Melanocyte of skin (primary cell): Measurements from ENCODE around the gene NRARP. TPM values are rescaled to one million over a fixed set of nuclear protein-coding genes. Genes with fewer than 3 reads are reported as not detected.

Source experiments
- total RNA-seq, 2 donors: library from RNA; depleted of rRNA; stranded (reverse); fragments of >200 nt; gene quantifications; 2 replicates each; pipeline ENCODE4 v1.2.3, GENCODE V29; 2012

Gene NRARP, protein sequence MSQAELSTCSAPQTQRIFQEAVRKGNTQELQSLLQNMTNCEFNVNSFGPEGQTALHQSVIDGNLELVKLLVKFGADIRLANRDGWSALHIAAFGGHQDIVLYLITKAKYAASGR
- under 1 TPM in 1 of 2 donors, not detected in 1; under 0.01 TPM for total RNA-seq

DNA sequence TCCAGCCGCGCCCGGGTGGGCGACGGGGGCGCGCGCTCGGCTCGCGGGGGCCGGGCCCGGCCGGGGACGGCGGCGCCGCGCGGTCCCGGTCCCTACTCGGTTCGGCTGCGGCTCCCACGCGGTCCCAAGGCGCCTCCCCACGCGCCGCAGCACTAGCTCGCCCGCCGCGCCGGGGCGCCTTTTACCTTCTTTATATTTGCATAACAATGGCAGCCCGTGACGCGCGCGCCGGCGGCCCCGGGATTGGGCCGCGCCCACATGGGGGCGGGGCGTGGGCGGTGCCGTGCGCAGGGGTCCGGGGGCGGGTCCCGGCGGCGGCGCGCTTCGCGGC lies at the start of gene NRARP:
TSS of gene NRARP (minus strand) at position 154 of the 331 bp plus-strand sequence. CDS start 343 bp downstream, outside the sequence.

DNA sequence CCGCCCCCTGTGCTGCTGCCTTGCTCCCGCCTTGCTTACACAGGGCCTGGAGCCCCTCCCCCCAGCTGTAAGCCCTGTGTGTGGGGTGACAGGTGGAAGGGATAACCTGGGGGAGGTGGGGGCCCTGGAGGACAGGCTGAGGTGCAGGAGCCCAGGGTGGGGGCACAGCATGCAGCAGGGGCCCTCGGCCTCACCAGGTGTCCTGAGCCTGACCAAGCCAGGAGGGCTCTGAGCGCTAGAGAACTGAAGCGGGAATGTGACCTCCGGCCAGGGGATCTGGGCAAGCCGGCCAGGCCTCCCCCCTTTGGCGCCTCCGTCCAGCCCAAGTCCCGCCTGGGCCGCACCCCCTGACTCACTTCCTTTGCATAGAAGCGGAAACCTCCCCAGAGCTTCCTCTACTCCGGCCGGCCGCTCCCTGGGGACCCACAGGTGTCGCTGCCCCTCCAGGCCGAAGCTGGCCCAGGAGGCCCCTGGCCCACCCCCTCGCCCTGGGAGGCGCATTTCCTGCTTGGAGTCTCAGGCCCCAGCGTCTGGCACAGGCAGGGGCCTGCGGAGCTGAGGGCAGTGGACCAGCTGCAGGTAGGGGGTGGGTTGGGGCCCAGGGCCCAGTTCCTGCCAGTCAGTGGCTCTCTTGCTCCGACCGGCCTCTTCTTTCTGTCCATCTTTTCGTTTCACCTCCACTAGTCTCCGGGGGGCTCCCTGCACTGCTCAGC lies 24.6 kb downstream of the NRARP start, which contains the start of gene TOR4A:
TSS of gene TOR4A (plus strand) at position 398 of the 713 bp plus-strand sequence. CDS start 964 bp downstream, outside the sequence.

DNA sequence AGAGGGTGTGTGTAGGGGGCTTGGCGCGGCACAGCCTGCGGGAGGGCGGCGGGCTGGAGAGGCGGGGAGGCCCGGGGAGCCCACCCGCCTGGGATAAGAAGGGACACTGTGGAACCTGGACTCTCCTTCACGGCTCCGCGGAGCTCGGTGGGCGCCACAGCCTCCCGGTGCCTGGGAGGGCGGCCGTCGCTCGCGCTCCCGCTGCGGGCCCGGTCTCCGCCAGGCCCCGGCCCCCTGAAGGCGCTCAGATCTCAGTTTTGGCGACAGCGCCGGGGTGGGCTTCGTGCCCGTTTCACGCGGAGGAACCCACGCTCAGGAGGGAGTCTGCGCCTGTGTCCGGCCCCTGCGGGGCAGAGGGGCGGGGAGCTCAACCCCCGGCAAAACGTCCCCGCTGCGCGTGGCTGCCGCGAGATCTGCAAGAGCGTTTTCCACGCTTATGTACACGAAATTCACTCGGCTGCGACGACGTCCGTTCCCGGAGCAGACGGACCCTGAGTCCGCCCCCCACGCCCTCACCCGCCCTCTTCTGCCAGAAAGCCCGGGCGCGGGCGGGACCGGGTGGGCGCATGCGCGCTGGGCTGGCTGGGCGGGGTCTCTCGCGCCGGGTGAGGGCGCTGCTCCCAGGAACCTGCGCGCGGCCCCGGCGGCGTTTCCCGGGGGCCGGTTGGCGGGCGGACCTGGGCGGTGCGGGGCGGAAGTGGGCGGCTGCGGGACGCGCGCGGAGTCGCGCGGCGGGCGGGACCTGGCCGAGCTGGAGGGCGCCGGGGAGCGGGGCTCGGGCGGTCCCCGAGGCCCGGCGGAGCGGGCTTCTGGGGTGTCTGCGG lies 47.2 kb downstream of the NRARP start, which contains the start of gene NELFB:
TSS of gene NELFB (plus strand) at position 704 of the 824 bp plus-strand sequence.

DNA sequence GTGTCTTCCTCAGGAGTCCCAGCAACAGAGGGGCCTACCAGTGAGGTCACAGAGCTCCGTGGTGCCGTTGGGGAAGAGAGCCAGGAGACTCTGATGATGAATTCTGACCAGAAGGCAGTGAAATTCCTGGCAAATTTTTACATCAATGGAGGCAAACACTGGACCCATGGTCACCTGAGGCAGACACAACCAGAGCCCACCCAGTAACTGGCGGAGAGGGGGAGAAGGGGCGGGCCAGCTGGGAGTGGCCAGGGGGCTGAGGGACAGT lies 50.9 kb downstream of the NRARP start, which contains the start of gene STPG3:
TSS of gene STPG3 (plus strand) at position 93 of the 268 bp plus-strand sequence. CDS start at position 94, 1 bp downstream.

Other genes starting within 250 kb of the NRARP start
- not detected for gene ENTPD2, start 248.2 kb downstream of the NRARP start, total RNA-seq
- gene SAPCD2, start 231.7 kb downstream of the NRARP start, total RNA-seq, result 10 to 100 TPM in 1 of 2 donors, 1 to 10 TPM in 1; 5.5 to 12.0 TPM
- 10 to 100 TPM; 27.0 to 34.4 TPM for gene UAP1L1, start 224.8 kb downstream of the NRARP start, total RNA-seq
- 10 to 100 TPM; 44.3 to 55.7 TPM for gene MAN1B1, start 215.3 kb downstream of the NRARP start, total RNA-seq
- gene DPP7, start 187.5 kb downstream of the NRARP start, total RNA-seq, result 100 to 1,000 TPM in 1 of 2 donors, 10 to 100 TPM in 1; 90.9 to 110 TPM
- gene GRIN1, start 163.1 kb downstream of the NRARP start, total RNA-seq, result not detected
- gene LRRC26, start 132.2 kb downstream of the NRARP start, total RNA-seq, result not detected
- not detected for gene TMEM210, start 130.2 kb downstream of the NRARP start, total RNA-seq
- gene ANAPC2, start 113.7 kb downstream of the NRARP start, total RNA-seq, result 10 to 100 TPM; 20.6 to 25.6 TPM
- gene SSNA1, start 113.6 kb downstream of the NRARP start, total RNA-seq, result 100 to 1,000 TPM in 1 of 2 donors, 10 to 100 TPM in 1; 70.2 to 109 TPM
- gene TPRN, start 101.5 kb downstream of the NRARP start, total RNA-seq, result 10 to 100 TPM in 1 of 2 donors, 1 to 10 TPM in 1; 7.7 to 12.7 TPM
- gene TMEM203, start 96.6 kb downstream of the NRARP start, total RNA-seq, result 10 to 100 TPM; 34.1 to 43.6 TPM
- 10 to 100 TPM; 12.4 to 16.0 TPM for gene NDOR1, start 96.6 kb downstream of the NRARP start, total RNA-seq
- gene RNF208, start 80.0 kb downstream of the NRARP start, total RNA-seq, result not detected
- under 1 TPM; 0.67 to 0.69 TPM for gene CYSRT1, start 77.1 kb downstream of the NRARP start, total RNA-seq
- gene RNF224, start 74.8 kb downstream of the NRARP start, total RNA-seq, result under 1 TPM in 1 of 2 donors, not detected in 1; under 0.01 TPM
- gene SLC34A3, start 71.4 kb downstream of the NRARP start, total RNA-seq, result not detected
- gene TUBB4B, start 61.0 kb downstream of the NRARP start, total RNA-seq, result 100 to 1,000 TPM; 123 to 528 TPM
- gene STPG3, start 51.0 kb downstream of the NRARP start, total RNA-seq, result not detected
- gene NELFB, start 46.9 kb downstream of the NRARP start, total RNA-seq, result 10 to 100 TPM; 42.3 to 56.9 TPM
- 10 to 100 TPM in 1 of 2 donors, 1 to 10 TPM in 1; 1.7 to 11.3 TPM for gene TOR4A, start 24.5 kb downstream of the NRARP start, total RNA-seq
- 1 to 10 TPM; 2.0 to 5.5 TPM for gene EXD3, start 120.9 kb upstream of the NRARP start, total RNA-seq
- under 1 TPM; under 0.01 to 0.69 TPM for gene NOXA1, start 121.1 kb upstream of the NRARP start, total RNA-seq
- not detected for gene ENTPD8, start 139.1 kb upstream of the NRARP start, total RNA-seq
- 10 to 100 TPM; 25.5 to 27.0 TPM for gene NSMF, start 157.1 kb upstream of the NRARP start, total RNA-seq
- 1 to 10 TPM in 1 of 2 donors, under 1 TPM in 1; 0.69 to 1.3 TPM for gene PNPLA7, start 248.1 kb upstream of the NRARP start, total RNA-seq
- gene MRPL41, start 249.6 kb upstream of the NRARP start, total RNA-seq, result 10 to 100 TPM; 49.6 to 79.6 TPM